AG04449 (cell line): ENCODE results near the gene DOCK9.

Experiments
- CTCF ChIA-PET: fragments of 350-600 bp; formaldehyde crosslinking; extraction: SDS; loops from one replicate; lab custom pipeline; 2021; ENCODE audit warnings: antibody characterized with exemption; lab: Yijun Ruan, JAX
- POLR2A ChIA-PET: fragments of 400-600, 350-600 bp; formaldehyde crosslinking; extraction: SDS; loops from one replicate; lab custom pipeline; 2020; ENCODE audit warnings: antibody characterized with exemption, inconsistent platforms; lab: Yijun Ruan, JAX
- DNase-seq: peaks from one replicate; pipeline ENCODE4 v3.0.0-alpha.2; 2010; ENCODE audit warnings: low read depth, low spot score
- H3K4me3 ChIP-seq: 2 replicates; pipeline ENCODE4 v1.5.1; 2011; ENCODE audit warnings: low read depth, mild to moderate bottlenecking, control low read depth, low read length
- CTCF ChIP-seq: IDR thresholded peaks from one replicate; pipeline ENCODE4 v1.5.1; 2011; ENCODE audit warnings: mild to moderate bottlenecking, moderate library complexity, low read length, control low read depth, inconsistent platforms; ENCODE audit not compliant: insufficient read depth; ENCODE audit errors: missing control alignments

DOCK9 gene

GRCh38 chr13:98831236-98831635, 146.6 kb downstream of the DOCK9 start:
- H3K4me3 ChIP-seq = no peak overlapping the region
- DNase-seq = no peak
- CTCF ChIA-PET = interaction anchor here (2.6 kb wide), 1 partner anchor 9 kb away, joined by 9 read pairs; no protein-coding TSS in a partner anchor
- no peak for TF ChIP-seq CTCF
- POLR2A ChIA-PET = no interaction called here

DNA sequence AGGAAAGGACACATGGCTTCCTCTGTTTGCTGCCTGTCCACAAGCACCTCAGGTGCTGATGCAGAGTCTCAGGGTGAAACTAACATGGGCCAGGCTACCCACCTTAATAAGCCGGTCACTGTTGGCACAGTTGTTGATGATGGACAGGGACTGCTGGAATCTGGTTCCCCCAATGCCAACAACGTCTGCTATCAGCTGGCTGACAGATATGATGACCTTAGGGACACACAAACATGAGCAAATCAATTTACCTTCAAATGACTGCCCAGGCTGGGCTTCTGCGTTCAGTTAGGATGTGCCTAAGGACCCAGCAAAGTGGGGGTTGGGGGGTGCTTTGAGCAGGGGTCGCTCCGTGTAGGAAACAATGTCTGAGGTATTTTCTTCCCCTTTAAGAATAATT, 148.3 kb downstream of the DOCK9 start:
- H3K4me3 ChIP-seq = no peak overlapping the region
- no peak for DNase-seq
- no peak for TF ChIP-seq CTCF
- CTCF ChIA-PET = interaction anchor here (2.2 to 2.5 kb wide), 2 partner anchors 10 to 14 kb away, joined by 10 to 21 read pairs; no protein-coding TSS in a partner anchor
- POLR2A ChIA-PET = no interaction called here

DNA sequence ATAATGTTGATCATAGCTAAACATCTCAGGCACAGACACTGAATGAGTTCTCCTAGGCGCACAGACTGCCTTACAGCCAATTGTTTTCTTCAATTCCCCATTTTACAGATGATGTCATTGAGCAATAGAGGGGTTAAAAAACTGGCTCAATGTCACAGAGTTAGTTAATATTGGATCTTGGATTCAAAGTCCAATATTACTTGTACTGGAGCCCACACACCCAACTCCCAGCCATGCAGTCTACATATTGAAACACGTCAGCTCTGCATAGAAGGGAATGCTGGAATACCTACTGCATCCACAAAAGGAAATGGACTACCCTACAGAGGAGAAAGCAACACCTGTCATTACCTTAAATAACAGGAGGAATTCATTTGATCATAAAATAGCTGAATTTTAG, 149.2 kb downstream of the DOCK9 start:
- ChIA-PET CTCF (interaction anchor here (1.6 to 2.5 kb wide), 4 partner anchors 10 to 175 kb away, joined by 4 to 21 read pairs (median 7); no protein-coding TSS in a partner anchor), POLR2A (no interaction called here)
- no peak for TF ChIP-seq CTCF
- H3K4me3 ChIP-seq = no peak overlapping the region
- DNase-seq = no peak

DNA sequence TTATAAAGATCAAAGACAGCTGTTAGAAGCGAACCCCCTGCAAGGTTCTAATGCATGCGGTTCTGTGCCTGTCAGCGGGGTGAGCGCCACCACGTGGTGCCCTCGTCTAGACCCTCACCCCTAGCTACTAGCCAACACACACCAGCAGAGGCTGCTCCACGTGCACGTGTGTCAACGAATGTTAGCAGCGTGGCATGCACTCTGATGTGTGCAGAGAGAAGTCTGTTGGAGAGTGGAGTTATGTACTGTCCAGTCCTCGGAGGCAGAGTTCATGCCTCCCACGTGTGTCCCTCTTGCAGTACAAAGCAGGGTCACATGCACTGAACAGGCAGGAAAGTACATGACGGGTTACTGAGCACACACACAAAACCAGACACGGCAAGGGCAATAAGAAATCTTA, 150.4 kb downstream of the DOCK9 start:
- TF ChIP-seq CTCF = no peak
- ChIA-PET CTCF (interaction anchor here (1.2 to 2.3 kb wide), 5 partner anchors 9 to 382 kb away, joined by 4 to 12 read pairs (median 5); no protein-coding TSS in a partner anchor), POLR2A (no interaction called here)
- DNase-seq = no peak
- H3K4me3 ChIP-seq = no peak overlapping the region

- no peak overlapping the region for H3K4me3 ChIP-seq
- ChIA-PET POLR2A (no interaction called here), CTCF (interaction anchor here (0.8 to 2.3 kb wide), 4 partner anchors 9 to 17 kb away, joined by 3 to 12 read pairs (median 6); no protein-coding TSS in a partner anchor)
- TF ChIP-seq CTCF = no peak
- DNase-seq = no peak
Measured at GRCh38 chr13:98826146-98826545, 151.7 kb downstream of the DOCK9 start.

GRCh38 chr13:98825659-98826058, 152.2 kb downstream of the DOCK9 start:
- no peak for DNase-seq
- ChIA-PET CTCF (interaction anchor here (2.2 to 2.3 kb wide), 2 partner anchors 13 to 18 kb away, joined by 8 to 12 read pairs; no protein-coding TSS in a partner anchor), POLR2A (no interaction called here)
- no peak for TF ChIP-seq CTCF
- H3K4me3 ChIP-seq = no peak overlapping the region
